C4-2B (cell line): ENCODE measurements around the gene SORBS2.

Experiments used
- CTCF ChIP-seq: fragments of 450-650 bp; conservative IDR thresholded peaks from 2 replicates; pipeline ENCODE4 v1.5.1; 2017; ENCODE audit warnings: mild to moderate bottlenecking
- ZFX ChIP-seq: fragments of 450-650 bp; IDR thresholded peaks from 2 replicates; pipeline ENCODE4 v1.6.1; 2017

GRCh38 chr4:185549095-185549639 lies 262.8 kb downstream of the SORBS2 start:
- TF ChIP-seq CTCF (no peak), ZFX (no peak)
